IPS-20b (cell line): ENCODE results near the gene RPN2.

Experiments used
- H3K27ac ChIP-seq: one replicate; pipeline ENCODE4 v1.5.1; 2013; ENCODE audit warnings: low read length
- H3K27me3 ChIP-seq: 2 replicates; pipeline ENCODE4 v1.6.1; 2013; ENCODE audit warnings: mild to moderate bottlenecking, low read length, inconsistent platforms; ENCODE audit not compliant: insufficient read depth
- H3K36me3 ChIP-seq: 2 replicates; pipeline ENCODE4 v1.6.1; 2013; ENCODE audit warnings: low read depth, mild to moderate bottlenecking, inconsistent platforms, low read length, moderate library complexity; ENCODE audit not compliant: insufficient read depth
- H3K4me1 ChIP-seq: 2 replicates; pipeline ENCODE4 v1.6.1; 2013; ENCODE audit warnings: mild to moderate bottlenecking, control low read depth, inconsistent platforms, low read length, moderate library complexity; ENCODE audit not compliant: insufficient read depth
- H3K4me3 ChIP-seq: 2 replicates; pipeline ENCODE4 v1.5.1; 2013; ENCODE audit warnings: mild to moderate bottlenecking, low read length, inconsistent platforms
- H3K9ac ChIP-seq: 2 replicates; pipeline ENCODE4 v1.6.1; 2013; ENCODE audit warnings: low read depth, mild to moderate bottlenecking, inconsistent platforms, low read length, moderate library complexity
- H3K9me3 ChIP-seq: 2 replicates; pipeline ENCODE4 v1.6.1; 2013; ENCODE audit warnings: mild to moderate bottlenecking, low read depth, low read length, inconsistent platforms; ENCODE audit not compliant: insufficient read depth

The RPN2 gene

GRCh38 chr20:37261714-37262113 is 82.6 kb downstream of the RPN2 start, which contains the start of gene GHRH:
GHRH (minus strand) TSS chr20:37261814; CDS start chr20:37256889, 4,925 bp downstream.
- no peaks in the 10 kb centered on the region for H3K27me3 ChIP-seq

GRCh38 chr20:37262505-37262904 is 83.4 kb downstream of the RPN2 start:
- no peaks in the 10 kb centered on the region for H3K9me3 ChIP-seq
- no peak overlapping the region for H3K27ac ChIP-seq
- no peak overlapping the region for H3K9ac ChIP-seq
- no peaks in the 10 kb centered on the region for H3K27me3 ChIP-seq
- H3K4me1 ChIP-seq = peaks cover 22% of the 10 kb centered on the region; the same call in 1 of the 2 replicates
- no peak overlapping the region for H3K4me3 ChIP-seq
- no peaks in the 10 kb centered on the region for H3K36me3 ChIP-seq

More at GRCh38 chr20:37261714-37262113, 82.6 kb downstream of the RPN2 start, which contains the start of gene GHRH:
- Histone ChIP-seq H3K4me1 (peaks cover 16% of the 10 kb centered on the region; the same call in 1 of the 2 replicates), H3K4me3 (no peak within 1 kb of the TSS), H3K36me3 (no peaks in the 10 kb centered on the region), H3K9ac (no peak within 1 kb of the TSS), H3K27ac (no peak within 1 kb of the TSS), H3K9me3 (no peaks in the 10 kb centered on the region)

GRCh38 chr20:37263686-37264085 is 84.6 kb downstream of the RPN2 start:
- H3K36me3 ChIP-seq = no peaks in the 10 kb centered on the region
- no peak overlapping the region for H3K4me3 ChIP-seq
- no peaks in the 10 kb centered on the region for H3K27me3 ChIP-seq
- no peaks in the 10 kb centered on the region for H3K9me3 ChIP-seq
- H3K27ac ChIP-seq = no peak overlapping the region
- H3K9ac ChIP-seq = no peak overlapping the region
- H3K4me1 ChIP-seq = peaks cover 19% of the 10 kb centered on the region; the same call in 1 of the 2 replicates

- H3K9me3 ChIP-seq = no peaks in the 10 kb centered on the region
- H3K4me1 ChIP-seq = peaks cover 12% of the 10 kb centered on the region; the same call in 1 of the 2 replicates
- no peaks in the 10 kb centered on the region for H3K36me3 ChIP-seq
- H3K9ac ChIP-seq = no peak overlapping the region
- H3K27ac ChIP-seq = no peak overlapping the region
- no peak overlapping the region for H3K4me3 ChIP-seq
- no peaks in the 10 kb centered on the region for H3K27me3 ChIP-seq
Measured at GRCh38 chr20:37265152-37265551, 86.0 kb downstream of the RPN2 start.

GRCh38 chr20:37266940-37267666 is 88.0 kb downstream of the RPN2 start:
- no peaks in the 10 kb centered on the region for H3K9me3 ChIP-seq
- H3K36me3 ChIP-seq = no peaks in the 10 kb centered on the region
- H3K27me3 ChIP-seq = no peaks in the 10 kb centered on the region
- H3K9ac ChIP-seq = peak overlapping the region; percentile 76; the same call in 1 of the 2 replicates
- peak overlapping the region; percentile 62 for H3K27ac ChIP-seq
- peak overlapping the region; percentile 48; the same call in 1 of the 2 replicates for H3K4me3 ChIP-seq
- H3K4me1 ChIP-seq = peaks cover 12% of the 10 kb centered on the region; the same call in 1 of the 2 replicates

- no peaks in the 10 kb centered on the region for H3K36me3 ChIP-seq
- peaks cover 12% of the 10 kb centered on the region; the same call in 1 of the 2 replicates for H3K4me1 ChIP-seq
- H3K4me3 ChIP-seq = peak overlapping the region; percentile 48; the same call in 1 of the 2 replicates
- H3K27me3 ChIP-seq = no peaks in the 10 kb centered on the region
- H3K9me3 ChIP-seq = no peaks in the 10 kb centered on the region
- peak overlapping the region; percentile 62 for H3K27ac ChIP-seq
- peak overlapping the region; percentile 76 for H3K9ac ChIP-seq
Measured at GRCh38 chr20:37267667-37268313, 88.7 kb downstream of the RPN2 start.

GRCh38 chr20:37270576-37271420 is 91.7 kb downstream of the RPN2 start:
- Histone ChIP-seq H3K9me3 (no peaks in the 10 kb centered on the region), H3K36me3 (no peaks in the 10 kb centered on the region), H3K4me1 (peaks cover 12% of the 10 kb centered on the region; the same call in 1 of the 2 replicates), H3K4me3 (no peak overlapping the region), H3K27me3 (no peaks in the 10 kb centered on the region), H3K27ac (no peak overlapping the region), H3K9ac (no peak overlapping the region)

GRCh38 chr20:37271421-37271768 is 92.3 kb downstream of the RPN2 start:
- Histone ChIP-seq H3K9ac (no peak overlapping the region), H3K4me1 (peaks cover 12% of the 10 kb centered on the region; the same call in 1 of the 2 replicates), H3K9me3 (no peaks in the 10 kb centered on the region), H3K36me3 (no peaks in the 10 kb centered on the region), H3K27ac (no peak overlapping the region), H3K27me3 (no peaks in the 10 kb centered on the region), H3K4me3 (no peak overlapping the region)

- H3K4me1 ChIP-seq = peaks cover 3% of the 10 kb centered on the region; the same call in 1 of the 2 replicates
- no peaks in the 10 kb centered on the region for H3K9me3 ChIP-seq
- no peak overlapping the region for H3K4me3 ChIP-seq
- no peak overlapping the region for H3K27ac ChIP-seq
- no peaks in the 10 kb centered on the region for H3K36me3 ChIP-seq
- no peak overlapping the region for H3K9ac ChIP-seq
- H3K27me3 ChIP-seq = no peaks in the 10 kb centered on the region
Measured at GRCh38 chr20:37273988-37274387, 94.9 kb downstream of the RPN2 start.

- Histone ChIP-seq H3K9ac (no peak overlapping the region), H3K27ac (no peak overlapping the region), H3K4me1 (peaks cover 5% of the 10 kb centered on the region; the same call in 1 of the 2 replicates)
Measured at GRCh38 chr20:37274851-37275524, 95.9 kb downstream of the RPN2 start.

More at GRCh38 chr20:37274851-37275524, 95.9 kb downstream of the RPN2 start:
- Histone ChIP-seq H3K4me3 (no peak overlapping the region), H3K27me3 (no peaks in the 10 kb centered on the region), H3K36me3 (no peaks in the 10 kb centered on the region), H3K9me3 (no peaks in the 10 kb centered on the region)
